ENCODE data around the gene LRRC39.

LRRC39 gene

GRCh38 chr1:100147875-100148274 lies 30.2 kb downstream of the LRRC39 start:
- no peak for DNase-seq (ENCODE audit: low read depth)

GRCh38 chr1:100146958-100147357 lies 31.1 kb downstream of the LRRC39 start:
- DNase-seq (ENCODE audit: low read depth), result no peak

- no peak for DNase-seq (ENCODE audit: low read depth)
Observed at GRCh38 chr1:100145116-100145515, 32.9 kb downstream of the LRRC39 start.

- DNase-seq (ENCODE audit: low read depth), result no peak
Observed at GRCh38 chr1:100142343-100142742, 35.7 kb downstream of the LRRC39 start.

GRCh38 chr1:100141192-100141591 lies 36.9 kb downstream of the LRRC39 start:
- DNase-seq (ENCODE audit: low read depth), result no peak

GRCh38 chr1:100137602-100138001 lies 40.5 kb downstream of the LRRC39 start:
- DNase-seq (ENCODE audit: low read depth), result no peak

GRCh38 chr1:100134872-100135271 lies 43.2 kb downstream of the LRRC39 start:
- DNase-seq (ENCODE audit: low read depth), result no peak

GRCh38 chr1:100132566-100133477 lies 45.2 kb downstream of the LRRC39 start, which contains the start of the genes SASS6 and TRMT13:
Gene SASS6 (minus strand): TSS chr1:100132930. CDS start chr1:100132814, 116 bp downstream.
Gene TRMT13 (plus strand): TSS chr1:100133163. CDS start chr1:100133169, 6 bp downstream.
- peak; percentile 94 for DNase-seq (ENCODE audit: low read depth)

GRCh38 chr1:100131623-100132022 lies 46.4 kb downstream of the LRRC39 start:
- DNase-seq (ENCODE audit: low read depth), result no peak

- DNase-seq (ENCODE audit: low read depth), result no peak
Observed at GRCh38 chr1:100130552-100131077, 47.4 kb downstream of the LRRC39 start.

GRCh38 chr1:100127226-100127625 lies 50.8 kb downstream of the LRRC39 start:
- DNase-seq (ENCODE audit: low read depth), result no peak

- no peak for DNase-seq (ENCODE audit: low read depth)
Observed at GRCh38 chr1:100122177-100122576, 55.9 kb downstream of the LRRC39 start.

- DNase-seq (ENCODE audit: low read depth), result no peak
Observed at GRCh38 chr1:100115524-100115923, 62.5 kb downstream of the LRRC39 start.

GRCh38 chr1:100109554-100110066 lies 68.4 kb downstream of the LRRC39 start:
- DNase-seq (ENCODE audit: low read depth), result no peak

GRCh38 chr1:100107696-100108095 lies 70.4 kb downstream of the LRRC39 start:
- DNase-seq (ENCODE audit: low read depth), result no peak

- no peak for DNase-seq (ENCODE audit: low read depth)
Observed at GRCh38 chr1:100101564-100101963, 76.5 kb downstream of the LRRC39 start.

- no peak for DNase-seq (ENCODE audit: low read depth)
Observed at GRCh38 chr1:100100202-100100601, 77.9 kb downstream of the LRRC39 start.

Data from stimulated activated CD4-positive, alpha-beta T cell treated with anti-CD3 and anti-CD28 coated beads, Interleukin-2, amount 100 ng/mL, for 4 hours (primary cell).